Middle frontal gyrus (tissue), 1 donor: ENCODE data around the gene C11orf98.
A peak's percentile ranks its signal among the peaks of the same experiment; 100 is the strongest.
"Not testable (repeated sequence)": the region's sequence is repeated elsewhere in the genome, so short reads cannot be mapped to it uniquely, and the experiment has no call there.

Experiments
- DNase-seq: peaks from one replicate; pipeline ENCODE4 v3.0.0-alpha.2; 2015; ENCODE audit warnings: low spot score; ENCODE audit errors: extremely low spot score

C11orf98 gene

GRCh38 chr11:62665075-62665598 lies at the start of gene C11orf98, which contains the start of gene CSKMT:
Gene C11orf98, minus strand, starts transcription at chr11:62665210. Its CDS starts 41 bp downstream, at chr11:62665169.
Gene CSKMT, plus strand, starts transcription at chr11:62665312. Its CDS starts 568 bp downstream, at chr11:62665880.
- peak; percentile 93 for DNase-seq

GRCh38 chr11:62713343-62713742 lies 48.3 kb upstream of the C11orf98 start:
- no peak for DNase-seq

DNA sequence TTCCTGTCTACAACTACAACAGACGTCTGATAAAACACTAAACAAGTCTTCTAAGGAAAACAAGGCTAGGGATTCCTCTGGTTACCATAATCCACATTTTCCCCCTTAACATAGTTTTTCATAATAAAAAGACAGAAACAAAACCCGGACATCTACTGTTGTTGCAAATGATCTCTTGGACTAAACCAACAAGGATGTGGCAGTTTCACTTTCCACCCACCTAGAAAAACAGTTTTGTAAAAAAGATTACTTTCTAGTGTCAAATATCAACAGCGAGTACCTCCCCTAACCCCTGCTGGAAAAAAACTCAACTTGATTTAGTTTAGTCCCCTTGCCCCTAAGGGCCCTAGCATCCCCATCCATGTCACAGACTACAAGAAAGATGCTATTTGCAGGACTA lies 47.9 kb upstream of the C11orf98 start:
- DNase-seq = no peak

DNA sequence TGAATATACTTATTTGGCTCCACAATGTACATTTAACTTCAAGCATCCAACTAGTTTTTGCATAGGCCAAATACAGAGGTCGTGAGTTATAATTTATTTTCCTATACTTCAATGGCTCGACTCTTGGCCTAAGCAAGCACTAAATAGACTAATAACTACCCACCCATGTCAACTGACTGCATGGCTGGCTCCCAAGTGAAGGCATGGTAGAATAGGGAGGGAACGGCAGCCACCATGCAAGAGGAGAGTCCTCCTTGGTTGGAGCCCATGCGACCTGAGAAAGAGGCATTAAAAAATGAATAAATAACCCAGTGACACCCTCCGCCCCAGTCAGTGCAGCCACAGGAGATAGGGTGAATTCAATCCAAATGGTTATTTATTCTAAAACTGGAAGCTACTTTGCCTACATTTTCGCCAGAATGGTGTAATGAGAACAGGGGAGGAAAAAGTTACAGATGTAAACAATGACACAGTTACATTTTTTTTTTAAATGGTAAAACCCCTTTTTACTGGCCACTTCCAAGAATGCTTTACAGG lies 47.3 kb upstream of the C11orf98 start:
- DNase-seq = no peak

DNA sequence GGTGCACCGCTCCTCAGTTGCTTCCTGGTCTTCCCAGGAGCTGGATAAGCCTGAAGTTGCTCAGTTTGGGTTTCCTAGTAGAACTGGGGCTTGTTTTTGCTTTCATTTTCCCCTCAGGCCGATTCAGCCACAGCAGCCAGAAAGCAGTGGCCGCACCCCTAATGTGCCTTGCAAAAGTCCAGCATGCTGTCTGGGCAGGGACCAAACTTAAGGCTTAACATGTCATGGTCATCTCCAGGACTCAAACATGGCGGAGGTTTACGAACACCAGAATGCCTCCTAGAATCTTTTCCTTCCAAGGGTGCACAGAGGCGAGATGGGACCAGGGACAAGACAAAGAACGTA lies 45.0 kb upstream of the C11orf98 start:
- DNase-seq = no peak

GRCh38 chr11:62709247-62710000 lies 44.4 kb upstream of the C11orf98 start:
- peak; percentile 96 for DNase-seq

DNA sequence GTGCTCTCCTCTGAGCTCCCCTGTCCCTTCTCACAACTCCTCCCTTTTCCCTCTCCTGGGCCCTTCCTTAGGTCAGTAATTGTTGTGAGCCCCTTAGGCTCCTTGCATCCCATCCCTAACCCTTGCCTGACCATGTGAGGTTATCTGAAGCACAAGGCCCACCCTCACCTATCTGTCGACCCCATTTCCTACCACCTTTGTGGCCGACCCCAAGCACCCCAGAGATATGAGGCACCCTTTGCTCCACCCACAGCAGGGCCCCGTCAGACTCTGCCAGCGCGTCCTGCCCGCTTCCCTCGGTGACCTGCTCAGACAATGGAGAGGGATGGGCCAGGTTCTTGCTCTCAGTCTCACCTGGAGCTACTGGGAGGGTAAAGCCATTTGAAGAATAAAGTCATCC lies 43.8 kb upstream of the C11orf98 start:
- DNase-seq = no peak

GRCh38 chr11:62708392-62708791 lies 43.4 kb upstream of the C11orf98 start:
- DNase-seq = no peak

- DNase-seq = peak; percentile 81
Measured at GRCh38 chr11:62707277-62707861, 42.4 kb upstream of the C11orf98 start, which contains the start of the genes BSCL2 and GNG3. Gene BSCL2, minus strand, starts transcription at chr11:62707424. Its CDS starts 229 bp downstream, at chr11:62707195. Gene GNG3, plus strand, starts transcription at chr11:62707676. Its CDS starts 620 bp downstream, at chr11:62708296.

- DNase-seq = no peak
Measured at GRCh38 chr11:62706850-62707247, 41.8 kb upstream of the C11orf98 start.

- DNase-seq = peak; percentile 88
Measured at GRCh38 chr11:62705880-62706849, 41.2 kb upstream of the C11orf98 start.

DNA sequence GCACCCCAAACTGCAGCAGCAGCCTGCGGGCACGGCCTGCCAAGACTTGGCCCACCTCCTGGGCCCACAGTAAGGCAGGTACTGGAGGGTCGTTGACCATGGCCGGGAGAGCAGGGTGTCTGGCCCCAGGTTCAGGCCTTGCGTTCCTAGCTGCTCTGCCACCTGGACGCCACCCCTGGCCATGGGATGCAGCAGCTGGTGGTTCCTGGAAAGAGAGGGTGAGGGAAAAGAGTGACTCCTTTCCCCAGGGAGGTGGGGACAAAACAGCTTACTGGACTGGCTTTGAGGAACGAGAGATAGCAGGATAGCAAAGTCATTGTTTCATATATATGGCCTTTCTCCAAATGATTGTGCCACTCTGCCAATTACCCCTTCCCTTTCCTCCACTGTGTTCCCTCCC lies 40.4 kb upstream of the C11orf98 start:
- DNase-seq = no peak

DNA sequence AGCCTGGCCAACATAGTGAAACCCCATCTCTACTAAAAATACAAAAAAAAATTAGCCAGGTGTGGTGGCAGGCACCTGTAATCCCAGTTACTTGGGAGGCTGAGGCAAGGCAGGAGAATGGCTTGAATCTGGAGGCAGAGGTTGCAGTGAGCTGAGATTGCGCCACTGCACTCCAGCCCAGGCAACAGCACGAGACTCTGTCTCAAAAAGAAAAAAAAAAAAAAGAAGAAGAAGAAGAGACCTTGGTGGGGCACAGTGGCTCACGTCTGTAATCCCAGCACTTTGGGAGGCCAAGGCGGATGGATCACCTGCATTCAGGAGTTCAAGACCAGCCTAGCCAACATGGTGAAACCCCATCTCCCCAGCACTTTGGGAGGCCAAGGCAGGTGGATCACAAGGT lies 38.9 kb upstream of the C11orf98 start:
- DNase-seq = not testable (repeated sequence)

- no peak for DNase-seq
Measured at GRCh38 chr11:62702246-62702645, 37.2 kb upstream of the C11orf98 start.

- DNase-seq = no peak
Measured at GRCh38 chr11:62694455-62695167, 29.6 kb upstream of the C11orf98 start.

DNA sequence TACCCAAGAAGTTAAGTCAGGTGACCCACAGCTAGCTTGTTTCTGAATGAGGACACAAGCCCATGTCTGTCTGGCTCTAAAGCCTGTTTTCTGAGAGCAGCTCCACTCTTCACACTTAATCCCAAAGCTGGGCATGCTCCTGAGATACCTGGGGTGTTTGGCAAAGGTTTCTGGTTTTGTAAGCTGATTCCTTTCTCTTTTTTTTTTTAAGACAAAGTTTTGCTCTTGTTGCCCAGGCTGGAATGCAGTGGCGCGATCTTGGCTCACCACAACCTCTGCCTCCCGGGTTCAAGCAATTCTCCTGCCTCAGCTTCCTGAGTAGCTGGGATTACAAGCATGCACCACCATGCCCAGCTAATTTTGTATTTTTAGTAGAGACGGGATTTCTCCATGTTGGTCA lies 28.6 kb upstream of the C11orf98 start:
- DNase-seq = not testable (repeated sequence)

DNA sequence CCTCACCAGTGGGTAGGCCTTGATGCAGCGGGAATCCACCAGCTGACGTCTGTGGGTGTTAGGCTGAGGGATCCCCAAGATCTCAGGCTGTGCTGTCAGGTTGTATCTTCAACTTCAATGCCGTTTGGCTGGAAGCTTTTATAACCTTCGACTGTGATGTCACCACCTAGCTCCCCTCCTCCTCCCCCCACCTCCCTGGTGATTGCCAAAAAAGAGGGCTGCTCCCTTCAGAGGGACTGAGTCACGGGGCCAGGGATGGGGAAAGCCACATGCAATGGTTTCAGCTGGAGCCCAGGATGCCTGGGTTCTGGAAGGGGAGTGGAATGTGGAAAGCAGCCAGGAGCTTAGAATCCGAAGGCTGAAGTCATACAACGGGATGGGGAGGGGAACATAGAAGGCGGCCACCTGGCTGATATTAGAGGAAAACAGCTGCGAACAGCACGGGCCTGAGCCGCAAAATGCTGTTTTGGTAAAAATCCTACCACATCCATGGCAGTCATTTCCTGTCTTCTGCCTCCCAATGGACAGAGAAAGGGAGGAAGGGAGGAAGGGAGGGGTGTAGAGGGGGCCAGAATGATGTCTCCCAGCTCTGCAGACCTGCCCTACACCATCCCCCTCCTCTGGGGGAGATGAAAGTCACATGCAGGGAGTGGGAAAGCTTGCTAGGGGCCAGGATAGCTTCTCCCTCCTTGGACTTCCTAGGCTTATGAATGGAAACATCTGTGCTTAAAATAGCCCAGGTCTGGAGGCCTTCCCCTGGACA lies 24.6 kb upstream of the C11orf98 start, which contains the start of gene LRRN4CL:
LRRN4CL (minus strand) TSS at position 110 of the 763 bp plus-strand sequence. CDS start 1,022 bp downstream, outside the sequence.
- DNase-seq = peak; percentile 31

GRCh38 chr11:62688491-62688890 lies 23.5 kb upstream of the C11orf98 start:
- no peak for DNase-seq
